T-helper 1 cell treated with Interleukin-12 subunit alpha and Interleukin-12 subunit beta and Interleukin-4 antibody, amounts not matched to agents 30 μg/mL and 1 μg/mL, for 36 hours (primary cell): ENCODE measurements around the gene SSTR4.

Experiments
- H3K27ac Mint-ChIP-seq: one replicate; pipeline ENCODE4 v1.8.0; 2021; ENCODE audit warnings: mild to moderate bottlenecking, mixed read lengths
- H3K27me3 Mint-ChIP-seq: one replicate; pipeline ENCODE4 v1.8.0; 2021; ENCODE audit warnings: low read depth, mixed read lengths
- H3K36me3 Mint-ChIP-seq: one replicate; pipeline ENCODE4 v1.8.0; 2021; ENCODE audit warnings: low read depth, mixed read lengths
- H3K4me1 Mint-ChIP-seq: one replicate; pipeline ENCODE4 v1.8.0; 2021; ENCODE audit warnings: low read depth, mixed read lengths
- H3K4me3 Mint-ChIP-seq: one replicate; pipeline ENCODE4 v1.8.0; 2021; ENCODE audit warnings: mild to moderate bottlenecking, moderate library complexity, mixed read lengths
- H3K9me3 Mint-ChIP-seq: one replicate; pipeline ENCODE4 v1.8.0; 2021; ENCODE audit warnings: mixed read lengths

The SSTR4 gene

GRCh38 chr20:23061734-23062561 is 26.8 kb downstream of the SSTR4 start:
- H3K36me3 Mint-ChIP-seq: no peaks in the 10 kb centered on the region
- peaks cover 19% of the 10 kb centered on the region for H3K27me3 Mint-ChIP-seq
- no peak overlapping the region for H3K4me3 Mint-ChIP-seq
- no peaks in the 10 kb centered on the region for H3K9me3 Mint-ChIP-seq
- H3K27ac Mint-ChIP-seq: no peak overlapping the region
- H3K4me1 Mint-ChIP-seq: no peaks in the 10 kb centered on the region

- peaks cover 17% of the 10 kb centered on the region for H3K27me3 Mint-ChIP-seq
- no peaks in the 10 kb centered on the region for H3K9me3 Mint-ChIP-seq
- no peaks in the 10 kb centered on the region for H3K36me3 Mint-ChIP-seq
- H3K27ac Mint-ChIP-seq: no peak overlapping the region
- no peaks in the 10 kb centered on the region for H3K4me1 Mint-ChIP-seq
- H3K4me3 Mint-ChIP-seq: no peak overlapping the region
These were observed 27.5 kb downstream of the SSTR4 start for GRCh38 chr20:23062632-23063031.

GRCh38 chr20:23063168-23063567 is 28.1 kb downstream of the SSTR4 start:
- H3K27me3 Mint-ChIP-seq: peaks cover 17% of the 10 kb centered on the region
- no peaks in the 10 kb centered on the region for H3K36me3 Mint-ChIP-seq
- no peaks in the 10 kb centered on the region for H3K9me3 Mint-ChIP-seq
- H3K27ac Mint-ChIP-seq: no peak overlapping the region
- H3K4me1 Mint-ChIP-seq: no peaks in the 10 kb centered on the region
- H3K4me3 Mint-ChIP-seq: no peak overlapping the region

- Mint-ChIP-seq H3K4me1 (no peaks in the 10 kb centered on the region), H3K36me3 (no peaks in the 10 kb centered on the region), H3K4me3 (no peak overlapping the region), H3K27me3 (peaks cover 17% of the 10 kb centered on the region), H3K9me3 (no peaks in the 10 kb centered on the region), H3K27ac (no peak overlapping the region)
These were observed 28.5 kb downstream of the SSTR4 start for GRCh38 chr20:23063581-23063980.

- no peaks in the 10 kb centered on the region for H3K4me1 Mint-ChIP-seq
- H3K27me3 Mint-ChIP-seq: peaks cover 15% of the 10 kb centered on the region
- H3K9me3 Mint-ChIP-seq: no peaks in the 10 kb centered on the region
- no peak overlapping the region for H3K4me3 Mint-ChIP-seq
- no peak overlapping the region for H3K27ac Mint-ChIP-seq
- H3K36me3 Mint-ChIP-seq: no peaks in the 10 kb centered on the region
These were observed 30.4 kb downstream of the SSTR4 start for GRCh38 chr20:23065266-23066201.

GRCh38 chr20:23066772-23067171 is 31.7 kb downstream of the SSTR4 start:
- H3K27ac Mint-ChIP-seq: no peak overlapping the region
- H3K36me3 Mint-ChIP-seq: no peaks in the 10 kb centered on the region
- H3K9me3 Mint-ChIP-seq: no peaks in the 10 kb centered on the region
- H3K4me1 Mint-ChIP-seq: no peaks in the 10 kb centered on the region
- peaks cover 15% of the 10 kb centered on the region for H3K27me3 Mint-ChIP-seq
- H3K4me3 Mint-ChIP-seq: no peak overlapping the region

- Mint-ChIP-seq H3K9me3 (no peaks in the 10 kb centered on the region), H3K36me3 (no peaks in the 10 kb centered on the region), H3K4me3 (no peak overlapping the region), H3K4me1 (no peaks in the 10 kb centered on the region), H3K27ac (no peak overlapping the region), H3K27me3 (peaks cover 15% of the 10 kb centered on the region)
These were observed 33.2 kb downstream of the SSTR4 start for GRCh38 chr20:23068283-23068682.

- H3K9me3 Mint-ChIP-seq: no peaks in the 10 kb centered on the region
- H3K27ac Mint-ChIP-seq: no peak overlapping the region
- no peak overlapping the region for H3K4me3 Mint-ChIP-seq
- H3K4me1 Mint-ChIP-seq: no peaks in the 10 kb centered on the region
- peaks cover 15% of the 10 kb centered on the region for H3K27me3 Mint-ChIP-seq
- H3K36me3 Mint-ChIP-seq: no peaks in the 10 kb centered on the region
These were observed 34.0 kb downstream of the SSTR4 start for GRCh38 chr20:23069108-23069507.

- Mint-ChIP-seq H3K4me1 (no peaks in the 10 kb centered on the region), H3K27ac (no peak overlapping the region), H3K9me3 (no peaks in the 10 kb centered on the region), H3K36me3 (no peaks in the 10 kb centered on the region), H3K27me3 (peaks cover 8% of the 10 kb centered on the region), H3K4me3 (no peak overlapping the region)
These were observed 36.3 kb downstream of the SSTR4 start for GRCh38 chr20:23071398-23071797.

- Mint-ChIP-seq H3K9me3 (no peaks in the 10 kb centered on the region), H3K36me3 (no peaks in the 10 kb centered on the region), H3K27me3 (peaks cover 3% of the 10 kb centered on the region), H3K27ac (no peak overlapping the region), H3K4me1 (no peaks in the 10 kb centered on the region), H3K4me3 (no peak overlapping the region)
These were observed 36.9 kb downstream of the SSTR4 start for GRCh38 chr20:23071996-23072395.

- Mint-ChIP-seq H3K36me3 (no peaks in the 10 kb centered on the region), H3K27me3 (peaks cover 5% of the 10 kb centered on the region), H3K27ac (no peak overlapping the region), H3K4me3 (no peak overlapping the region), H3K4me1 (no peaks in the 10 kb centered on the region), H3K9me3 (no peaks in the 10 kb centered on the region)
These were observed 37.9 kb downstream of the SSTR4 start for GRCh38 chr20:23072892-23073586.

- H3K27ac Mint-ChIP-seq: no peak overlapping the region
- no peaks in the 10 kb centered on the region for H3K9me3 Mint-ChIP-seq
- no peaks in the 10 kb centered on the region for H3K4me1 Mint-ChIP-seq
- H3K27me3 Mint-ChIP-seq: peaks cover 12% of the 10 kb centered on the region
- H3K4me3 Mint-ChIP-seq: no peak overlapping the region
- H3K36me3 Mint-ChIP-seq: no peaks in the 10 kb centered on the region
These were observed 38.9 kb downstream of the SSTR4 start for GRCh38 chr20:23074052-23074451.

- H3K36me3 Mint-ChIP-seq: no peaks in the 10 kb centered on the region
- H3K27ac Mint-ChIP-seq: no peak overlapping the region
- H3K27me3 Mint-ChIP-seq: peaks cover 18% of the 10 kb centered on the region
- H3K4me1 Mint-ChIP-seq: peaks cover 4% of the 10 kb centered on the region
- H3K9me3 Mint-ChIP-seq: no peaks in the 10 kb centered on the region
- H3K4me3 Mint-ChIP-seq: no peak overlapping the region
These were observed 42.2 kb downstream of the SSTR4 start for GRCh38 chr20:23077277-23077676.

- no peaks in the 10 kb centered on the region for H3K9me3 Mint-ChIP-seq
- H3K36me3 Mint-ChIP-seq: no peaks in the 10 kb centered on the region
- H3K27ac Mint-ChIP-seq: no peak overlapping the region
- no peak overlapping the region for H3K4me3 Mint-ChIP-seq
- H3K4me1 Mint-ChIP-seq: peaks cover 10% of the 10 kb centered on the region
- peaks cover 18% of the 10 kb centered on the region for H3K27me3 Mint-ChIP-seq
These were observed 43.4 kb downstream of the SSTR4 start for GRCh38 chr20:23078351-23079015.
